Activated T-cell treated with anti-CD3 and anti-CD28 coated beads for 4 hours (primary cell): ENCODE measurements around the gene CNNM1.

Experiments used
- DNase-seq: peaks from one replicate; pipeline ENCODE4 v3.0.0-alpha.2; 2020

Gene CNNM1

DNA sequence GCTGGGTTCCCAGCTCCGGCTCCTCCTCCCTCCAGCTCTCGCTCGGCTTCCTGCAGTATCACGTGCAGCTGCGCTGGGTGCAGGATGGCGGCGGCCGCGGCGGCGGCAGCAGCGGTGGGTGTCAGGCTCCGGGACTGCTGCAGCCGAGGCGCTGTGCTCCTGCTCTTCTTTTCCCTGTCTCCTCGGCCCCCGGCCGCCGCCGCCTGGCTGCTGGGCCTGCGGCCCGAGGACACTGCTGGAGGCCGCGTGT is at the start of gene CNNM1:
Gene CNNM1 (plus strand): TSS at position 53 of the 250 bp plus-strand sequence. CDS start 32 bp downstream, at position 85.
- peak; percentile 7 for DNase-seq

DNA sequence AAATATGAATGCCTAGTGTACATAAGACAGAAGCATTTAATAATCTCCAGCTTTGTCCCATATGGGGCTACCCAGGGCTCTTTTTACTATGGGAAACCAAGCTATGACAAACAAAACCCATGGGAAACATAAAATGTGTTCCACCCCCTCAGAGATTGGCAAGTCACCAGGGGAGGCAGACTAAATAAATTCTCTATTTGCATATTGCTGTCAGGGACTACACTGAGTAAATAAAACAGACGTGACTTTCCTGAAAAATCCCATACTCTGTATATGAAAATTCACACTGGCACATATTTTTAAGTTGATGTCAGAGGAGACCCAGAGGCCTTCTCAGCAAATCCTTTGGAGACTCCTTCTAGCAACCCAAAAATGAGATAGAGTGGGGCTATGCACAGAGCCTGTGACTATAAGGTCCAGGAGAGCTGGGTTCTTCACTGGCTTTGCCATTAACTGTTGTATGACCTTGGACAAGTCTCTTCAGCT is 49.5 kb upstream of the CNNM1 start:
- no peak for DNase-seq

DNA sequence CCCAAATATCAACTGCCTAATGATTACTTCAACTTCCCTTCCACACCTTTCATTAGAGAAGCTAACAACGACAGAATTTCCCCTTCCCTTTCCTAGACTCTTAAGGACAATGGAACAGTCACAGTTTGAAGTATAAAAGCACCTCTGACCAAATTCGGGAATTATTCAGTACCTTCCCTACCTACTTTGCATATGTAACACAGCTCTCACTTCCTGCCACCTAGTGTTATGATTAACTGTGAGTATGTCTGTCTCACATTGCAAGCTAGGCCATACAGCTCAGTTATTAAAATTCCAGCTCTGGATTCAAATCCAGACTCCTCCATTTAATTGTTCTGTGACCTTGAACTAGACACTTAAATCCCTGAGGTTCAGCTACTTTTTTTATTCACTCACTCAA is 48.7 kb upstream of the CNNM1 start:
- no peak for DNase-seq

DNA sequence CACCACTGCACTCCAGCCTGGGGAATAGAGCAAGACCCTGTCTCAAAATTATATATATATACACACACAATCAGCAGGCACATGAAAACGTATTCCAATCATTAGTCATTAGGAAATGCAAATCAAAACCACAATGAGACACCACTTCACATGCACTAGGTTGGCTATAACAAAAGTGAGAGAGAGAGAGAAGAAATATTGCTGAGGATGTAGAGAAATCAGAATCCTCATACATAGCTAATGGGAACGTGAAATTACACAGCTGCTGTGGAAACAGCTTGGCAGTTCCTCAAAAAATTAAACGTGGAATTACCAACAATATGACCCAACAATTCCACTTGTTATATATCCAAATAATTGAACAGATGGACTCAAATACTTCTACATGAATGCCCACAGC is 43.3 kb upstream of the CNNM1 start:
- no peak for DNase-seq

DNA sequence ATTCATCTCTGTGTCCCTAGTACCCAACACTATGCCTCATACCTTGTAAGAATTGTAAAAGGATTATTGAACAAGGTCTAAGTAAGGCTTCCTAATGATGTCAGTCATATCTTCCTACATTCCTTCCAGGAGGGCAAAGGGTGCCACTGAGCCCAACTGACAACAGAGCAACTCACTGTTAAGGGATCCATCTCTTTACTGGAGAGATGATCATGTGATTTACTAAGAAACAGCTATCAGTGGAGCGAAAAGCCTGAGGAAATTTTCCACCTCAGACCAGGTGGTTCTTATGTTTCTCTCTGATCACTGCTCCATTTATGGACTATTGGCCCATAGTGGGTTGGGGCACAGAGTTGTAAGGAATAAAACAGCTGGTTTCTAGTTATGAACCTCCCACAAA is 38.9 kb upstream of the CNNM1 start:
- DNase-seq, result no peak

DNA sequence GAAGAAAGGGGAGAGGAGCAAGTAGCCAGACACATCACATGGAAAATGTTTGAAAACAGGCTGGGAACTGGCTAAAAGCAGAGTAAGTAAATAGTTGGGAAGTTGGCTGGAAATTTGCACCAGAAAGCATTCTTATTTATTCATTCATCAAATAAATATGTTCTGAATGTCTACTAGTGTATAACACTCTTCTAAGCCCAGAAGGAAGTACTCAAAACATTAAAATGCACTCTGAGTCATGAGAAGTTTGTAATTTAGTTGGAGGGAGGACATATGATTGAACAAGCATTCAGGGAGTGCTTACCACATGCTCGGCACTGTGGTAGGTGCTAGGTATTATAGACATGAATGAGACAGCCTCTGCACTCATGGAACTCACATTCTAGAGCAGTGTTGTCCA is 37.0 kb upstream of the CNNM1 start:
- DNase-seq, result no peak

DNA sequence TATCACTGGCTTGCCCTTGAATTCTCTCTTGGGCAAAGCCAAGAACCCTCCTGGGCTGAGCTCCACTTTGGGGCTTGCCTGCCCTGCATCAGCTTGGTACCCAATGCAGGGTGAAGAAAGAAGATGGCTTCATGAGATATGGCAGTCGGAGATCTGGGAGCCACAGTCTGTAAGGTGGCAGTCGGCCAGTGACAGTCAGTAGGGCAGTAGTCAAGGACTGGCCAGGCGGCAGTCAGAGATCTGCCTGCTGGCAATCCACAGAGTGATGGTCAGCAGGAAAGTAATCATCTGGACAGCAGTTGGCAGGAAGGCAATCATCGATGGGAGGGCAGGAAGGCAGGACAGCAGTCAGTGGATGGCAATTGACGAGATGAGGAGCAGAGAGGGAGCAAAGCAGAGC is 32.6 kb upstream of the CNNM1 start:
- DNase-seq, result no peak

DNA sequence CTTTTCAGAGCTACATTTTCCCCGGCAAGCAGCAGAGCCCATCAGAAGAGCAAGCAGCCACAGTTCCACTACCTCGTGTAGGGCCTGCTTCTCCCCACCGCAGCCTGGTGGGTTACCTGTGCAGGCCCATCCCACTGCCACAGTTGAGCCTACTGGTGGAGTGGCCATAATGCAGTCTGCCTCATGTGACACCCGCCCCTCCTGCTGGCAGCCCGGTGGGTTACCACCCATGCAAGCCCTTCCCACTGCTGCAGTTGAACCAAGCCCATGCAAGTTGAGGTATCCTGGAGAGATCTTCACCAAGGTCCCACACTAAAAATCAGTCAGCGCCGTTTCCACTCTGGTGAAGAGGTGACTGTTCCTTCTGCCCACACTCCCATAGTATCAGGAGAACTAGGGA is 32.1 kb upstream of the CNNM1 start:
- DNase-seq, result no peak

DNA sequence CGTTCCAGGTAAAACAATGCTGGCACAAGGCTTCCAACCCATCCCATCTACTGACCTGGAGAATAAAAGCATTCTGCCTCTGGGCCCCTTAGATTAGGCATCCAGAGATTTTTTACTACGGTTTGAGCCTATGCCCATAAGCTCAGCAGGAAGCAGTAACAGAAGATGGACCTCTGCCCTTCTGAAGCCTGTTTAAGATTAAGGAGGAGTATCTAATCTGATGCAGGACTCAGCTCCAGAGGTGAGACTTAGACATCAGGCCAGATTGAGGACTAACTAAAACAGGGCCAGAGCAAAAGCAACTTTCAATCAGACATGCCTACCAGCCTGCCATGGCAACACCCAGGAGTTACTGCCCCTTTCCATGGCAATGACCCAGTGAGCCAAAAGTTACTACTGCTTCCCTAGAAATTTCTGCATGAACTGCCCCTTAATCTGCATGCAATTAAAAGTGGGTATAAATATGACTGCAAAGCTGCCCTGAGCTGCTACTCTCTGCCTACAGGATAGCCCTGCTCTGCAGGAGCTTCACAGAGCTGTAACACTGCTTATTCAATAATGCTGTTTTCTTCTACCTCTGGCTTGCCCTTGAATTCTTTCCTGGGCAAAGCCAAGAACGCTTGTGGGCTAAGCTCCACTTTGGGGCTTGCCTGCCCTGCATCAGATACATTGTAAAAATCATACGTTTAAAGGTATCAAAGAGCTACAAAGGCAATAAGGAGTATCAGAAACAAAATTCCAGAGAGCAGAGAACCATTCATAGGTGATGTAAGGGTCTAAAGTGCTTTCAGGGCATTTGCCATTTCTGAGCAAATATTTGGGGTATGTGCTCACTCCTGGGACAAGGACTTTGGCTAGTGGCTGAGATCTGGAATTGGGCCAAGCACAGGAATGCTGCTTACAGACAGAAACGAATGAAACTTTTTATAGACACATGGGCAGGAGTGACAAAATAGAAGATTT is 25.0 kb upstream of the CNNM1 start:
- no peak for DNase-seq

DNA sequence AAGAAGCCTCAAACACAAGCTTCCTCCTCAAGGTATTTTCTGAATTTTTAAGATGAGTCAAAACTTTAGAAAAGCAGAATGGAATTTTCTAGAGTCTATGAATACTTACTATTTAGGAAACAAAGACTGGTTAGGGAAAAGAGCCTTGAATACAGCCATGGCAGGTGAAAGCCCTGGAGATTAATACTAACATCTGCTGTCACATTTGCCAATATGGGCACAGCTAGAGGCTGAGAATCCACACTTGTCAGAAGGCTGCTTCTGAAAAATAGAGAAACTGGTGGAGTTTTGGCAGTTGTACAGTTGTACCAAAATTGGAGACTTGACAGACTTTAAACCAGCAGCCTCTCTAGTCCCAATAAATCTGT is 24.3 kb upstream of the CNNM1 start:
- no peak for DNase-seq

DNA sequence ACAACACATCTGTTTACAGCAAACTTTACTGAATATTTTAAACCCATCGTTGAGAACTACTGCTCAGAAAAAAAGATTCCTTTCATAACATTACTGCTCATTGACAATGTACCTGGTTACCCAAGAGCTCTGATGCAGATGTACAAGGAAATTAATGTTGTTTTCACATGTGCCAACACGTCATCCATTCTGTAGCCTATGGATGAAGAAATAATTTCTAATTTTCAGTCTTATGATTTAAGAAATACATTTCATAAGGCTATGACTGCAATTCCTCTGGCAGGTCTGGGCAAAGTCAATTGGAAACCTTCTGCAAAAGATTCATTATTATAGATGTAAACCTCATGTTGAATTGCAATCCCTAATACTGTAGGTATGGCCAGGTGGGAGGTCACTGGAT is 16.7 kb upstream of the CNNM1 start:
- no peak for DNase-seq

DNA sequence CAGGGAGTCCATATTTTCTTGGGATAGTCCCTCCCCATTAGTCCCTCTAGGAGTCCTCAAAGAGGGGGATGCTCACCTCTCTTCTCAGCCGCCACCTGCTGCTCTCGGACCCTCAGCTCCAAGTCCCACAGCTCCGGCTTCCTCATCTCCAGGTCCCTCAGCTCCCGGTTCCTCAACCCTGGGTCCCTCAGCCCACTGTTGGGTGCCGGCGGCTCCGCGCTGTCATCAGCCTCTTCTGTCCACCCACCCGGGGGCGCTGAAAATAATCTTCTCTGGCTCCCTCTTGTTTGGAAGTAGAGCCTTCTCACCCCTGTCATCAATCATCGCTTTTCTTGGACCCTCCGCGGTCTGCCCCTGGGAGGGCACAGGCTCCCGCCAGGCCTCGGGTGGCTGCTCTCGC is 13.3 kb upstream of the CNNM1 start:
- no peak for DNase-seq

DNA sequence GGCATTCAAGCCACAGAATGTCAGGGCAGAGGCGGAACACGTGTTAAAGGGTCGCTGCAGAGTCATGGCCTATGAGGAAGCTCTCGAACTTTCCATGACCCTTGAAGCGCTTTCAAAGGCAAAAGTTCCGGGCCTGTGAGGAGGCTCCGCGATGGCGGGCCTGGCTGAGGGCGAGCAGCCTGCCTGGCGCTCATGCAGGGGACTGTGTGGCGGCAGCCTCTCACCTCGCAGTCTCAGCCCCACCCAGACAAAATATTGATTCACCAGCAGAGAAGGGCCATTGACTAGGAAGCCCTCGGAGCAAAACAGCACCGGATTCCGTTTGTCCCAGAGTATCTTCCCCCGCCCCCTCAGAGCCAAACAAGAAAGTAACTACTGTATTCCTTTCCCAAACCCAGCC is 12.8 kb upstream of the CNNM1 start:
- no peak for DNase-seq

DNA sequence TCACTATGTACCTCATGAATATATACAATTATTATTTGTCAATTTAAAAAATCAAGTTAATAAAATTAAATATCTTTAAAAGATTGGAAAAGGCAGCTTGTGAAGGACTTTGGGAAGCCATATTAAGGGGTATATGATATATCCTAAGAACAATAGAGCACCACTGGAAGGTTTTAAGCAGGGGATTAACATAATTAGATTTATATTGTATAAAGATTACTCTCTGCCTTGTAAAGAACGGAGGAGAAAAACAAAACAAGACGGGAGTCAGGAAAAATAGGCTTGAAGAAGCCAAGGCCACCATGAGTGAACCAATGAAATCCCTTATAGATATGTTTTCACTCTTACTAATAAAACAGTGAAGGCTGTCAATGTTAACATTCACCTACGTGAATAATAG is 11.1 kb upstream of the CNNM1 start:
- DNase-seq, result no peak

DNA sequence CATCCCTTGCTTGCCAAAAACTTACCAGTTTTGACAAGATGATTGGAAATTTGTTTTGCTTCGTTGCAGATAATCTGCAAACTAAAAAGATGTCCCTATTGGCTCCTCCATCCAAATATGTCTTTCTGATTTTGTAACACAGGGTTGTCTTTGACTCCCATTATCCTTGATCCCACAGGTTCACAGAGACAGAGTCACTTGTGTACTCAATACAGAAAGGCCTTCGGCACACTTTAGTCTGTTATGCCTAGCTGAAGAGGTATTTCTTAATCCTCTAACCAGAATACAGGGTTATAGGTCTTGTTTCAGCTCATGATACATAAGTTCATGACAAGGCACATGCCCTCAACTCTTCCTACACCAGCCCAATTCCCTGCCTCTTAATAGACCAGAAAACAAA is 10.7 kb upstream of the CNNM1 start:
- DNase-seq, result no peak

DNA sequence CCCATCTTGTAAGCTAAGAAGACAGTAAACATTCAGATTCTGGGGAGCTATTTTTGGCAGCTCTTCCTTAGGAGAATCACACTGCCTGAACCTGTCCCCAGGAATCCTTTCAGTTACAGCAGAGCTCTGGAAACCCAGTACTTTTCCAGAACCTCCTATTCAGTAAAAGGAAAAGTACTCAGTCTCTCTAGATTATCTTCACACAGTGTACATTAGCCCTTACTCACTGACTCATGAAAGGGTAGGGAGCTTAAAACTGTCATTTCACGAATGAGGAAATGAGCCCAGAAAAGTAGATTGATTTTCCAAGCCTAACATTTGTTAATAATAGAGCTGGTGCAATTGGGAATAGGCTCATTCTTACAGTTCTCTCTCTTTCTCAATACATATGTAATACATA is 3.9 kb upstream of the CNNM1 start:
- DNase-seq, result no peak

DNA sequence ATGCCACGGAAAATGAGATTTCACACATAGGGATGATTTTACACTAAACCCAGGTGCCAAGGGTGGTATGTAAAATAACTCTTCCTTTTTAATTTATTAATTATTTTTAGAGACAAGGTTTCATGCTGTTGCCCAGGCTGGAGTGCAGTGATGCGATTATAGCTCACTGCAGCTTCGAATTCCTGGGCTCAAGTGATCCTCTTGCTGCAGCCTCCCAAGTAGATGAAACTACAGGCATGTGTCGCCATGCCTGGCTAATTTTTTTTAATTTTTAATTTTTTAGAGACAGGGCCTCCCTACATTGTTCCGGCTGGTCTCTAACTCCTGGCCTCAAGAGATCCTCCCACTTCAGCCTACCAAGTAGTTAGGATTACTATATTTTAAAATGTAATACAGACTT is 2.3 kb upstream of the CNNM1 start:
- no peak for DNase-seq

DNA sequence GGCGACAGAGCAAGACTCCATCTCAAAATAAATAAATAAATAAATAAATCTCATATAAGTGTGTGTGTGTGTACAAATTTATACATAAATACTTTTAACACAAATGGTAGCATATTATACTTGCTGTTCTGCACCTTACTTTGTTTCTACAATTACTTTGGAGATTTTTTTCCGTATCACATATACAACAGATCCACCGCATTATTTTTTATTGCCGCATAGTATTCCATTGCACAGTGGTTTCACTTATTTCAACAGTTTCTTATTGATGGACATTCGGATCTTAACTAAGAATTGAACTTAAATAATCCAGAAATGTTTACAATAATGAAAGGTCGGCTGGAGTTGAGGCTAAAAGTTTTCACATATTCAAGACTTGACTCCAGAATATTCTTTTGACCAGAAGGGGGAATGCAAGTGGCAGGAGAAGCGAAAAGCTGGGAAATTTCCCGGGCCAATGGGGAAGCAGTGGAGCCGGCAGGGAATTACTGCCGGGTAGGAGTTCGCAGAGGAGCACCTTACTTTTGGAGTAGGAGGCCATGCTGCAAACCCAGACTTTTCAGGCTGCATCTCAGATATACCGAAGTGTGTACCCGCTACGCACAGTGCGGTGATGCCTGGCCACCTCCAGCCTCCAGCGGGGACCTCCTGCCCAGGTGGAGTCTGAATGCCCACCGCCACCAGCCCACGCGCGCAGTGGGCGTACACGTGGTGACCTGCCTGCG is 415 bp upstream of the CNNM1 start:
- DNase-seq, result no peak

DNA sequence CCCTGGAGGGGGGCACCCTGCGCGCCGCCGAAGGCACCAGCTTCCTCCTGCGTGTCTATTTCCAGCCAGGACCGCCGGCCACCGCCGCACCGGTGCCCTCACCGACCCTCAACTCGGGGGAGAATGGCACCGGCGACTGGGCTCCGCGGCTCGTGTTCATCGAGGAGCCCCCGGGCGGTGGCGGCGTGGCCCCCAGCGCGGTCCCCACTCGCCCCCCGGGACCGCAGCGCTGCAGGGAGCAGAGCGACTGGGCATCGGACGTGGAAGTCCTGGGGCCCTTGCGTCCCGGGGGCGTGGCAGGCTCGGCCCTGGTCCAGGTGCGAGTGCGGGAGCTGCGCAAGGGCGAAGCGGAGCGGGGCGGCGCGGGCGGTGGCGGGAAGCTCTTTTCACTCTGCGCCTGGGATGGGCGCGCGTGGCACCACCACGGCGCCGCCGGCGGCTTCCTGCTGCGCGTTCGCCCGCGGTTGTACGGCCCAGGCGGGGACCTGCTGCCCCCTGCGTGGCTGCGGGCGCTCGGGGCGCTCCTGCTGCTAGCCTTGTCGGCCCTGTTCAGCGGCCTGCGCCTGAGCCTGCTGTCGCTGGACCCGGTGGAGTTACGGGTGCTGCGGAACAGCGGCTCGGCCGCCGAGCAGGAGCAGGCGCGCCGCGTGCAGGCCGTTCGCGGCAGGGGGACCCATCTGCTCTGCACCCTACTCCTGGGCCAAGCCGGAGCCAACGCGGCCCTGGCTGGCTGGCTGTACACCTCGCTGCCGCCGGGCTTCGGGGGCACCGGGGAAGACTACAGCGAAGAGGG is 594 bp downstream of the CNNM1 start:
- no peak for DNase-seq

DNA sequence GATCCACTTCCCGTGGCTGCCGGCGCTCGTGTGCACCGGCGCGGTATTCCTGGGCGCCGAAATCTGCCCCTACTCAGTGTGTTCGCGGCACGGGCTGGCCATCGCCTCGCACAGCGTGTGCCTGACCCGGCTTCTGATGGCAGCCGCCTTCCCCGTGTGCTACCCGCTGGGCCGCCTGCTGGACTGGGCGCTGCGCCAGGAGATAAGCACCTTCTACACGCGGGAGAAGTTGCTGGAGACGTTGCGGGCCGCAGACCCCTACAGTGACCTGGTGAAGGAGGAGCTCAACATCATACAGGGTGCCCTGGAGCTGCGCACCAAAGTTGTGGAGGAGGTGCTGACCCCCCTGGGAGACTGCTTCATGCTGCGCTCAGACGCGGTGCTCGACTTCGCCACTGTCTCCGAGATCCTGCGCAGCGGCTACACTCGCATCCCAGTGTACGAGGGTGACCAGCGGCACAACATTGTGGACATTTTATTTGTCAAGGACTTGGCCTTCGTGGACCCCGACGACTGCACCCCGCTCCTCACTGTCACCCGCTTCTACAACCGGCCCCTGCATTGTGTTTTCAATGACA is 1.3 kb downstream of the CNNM1 start:
- DNase-seq, result no peak

DNA sequence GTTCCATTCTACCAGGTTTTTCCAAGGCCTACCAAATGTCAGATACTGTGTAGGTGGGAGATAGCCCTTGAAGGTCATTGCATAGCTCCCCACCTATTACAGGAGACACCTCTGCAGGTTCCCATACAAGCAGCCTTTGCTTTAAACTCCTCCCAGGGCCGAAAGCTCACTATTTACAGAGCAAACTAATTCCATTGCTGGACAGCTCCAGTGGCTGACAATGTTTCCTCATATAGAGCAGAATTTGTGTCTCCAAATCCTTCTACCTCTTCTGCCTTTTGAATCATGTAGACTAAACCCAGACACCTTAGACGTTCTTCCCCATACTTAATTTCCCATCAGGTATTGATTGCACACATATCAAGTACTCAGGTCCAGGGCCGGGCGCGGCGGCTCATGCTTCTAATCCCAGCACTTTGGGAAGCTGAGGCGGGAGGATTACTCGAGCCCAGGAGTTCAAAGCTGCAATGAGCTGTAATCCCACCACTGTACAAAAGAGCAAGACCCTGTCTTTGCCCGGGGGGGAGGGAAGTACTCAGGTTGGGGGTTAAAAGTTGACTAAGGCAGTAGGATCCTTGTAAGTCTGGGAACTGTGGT is 2.1 kb downstream of the CNNM1 start:
- no peak for DNase-seq

DNA sequence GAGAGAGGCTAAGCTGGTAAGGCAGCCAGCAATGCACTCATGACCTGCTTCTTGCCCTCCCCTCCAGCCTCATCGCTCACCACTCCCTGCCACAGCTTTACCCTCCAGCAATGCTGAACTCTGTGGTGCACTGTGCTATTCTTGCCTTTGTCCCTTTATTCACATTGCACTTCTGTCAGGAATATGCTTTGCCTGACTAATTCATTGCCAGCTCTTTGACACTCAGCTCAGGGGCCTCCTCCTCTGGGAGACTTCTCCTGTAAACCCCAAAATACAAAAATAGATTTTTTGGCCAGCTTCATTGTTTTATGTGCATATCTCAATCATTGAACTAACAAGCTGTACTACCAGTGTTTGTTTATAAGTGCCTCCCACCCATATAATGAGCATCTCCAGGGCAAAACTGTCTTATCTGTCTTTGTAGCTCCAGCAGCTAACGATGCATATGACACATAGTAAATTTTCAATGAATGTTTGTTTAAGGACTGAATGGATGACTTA is 8.2 kb downstream of the CNNM1 start:
- DNase-seq, result no peak

DNA sequence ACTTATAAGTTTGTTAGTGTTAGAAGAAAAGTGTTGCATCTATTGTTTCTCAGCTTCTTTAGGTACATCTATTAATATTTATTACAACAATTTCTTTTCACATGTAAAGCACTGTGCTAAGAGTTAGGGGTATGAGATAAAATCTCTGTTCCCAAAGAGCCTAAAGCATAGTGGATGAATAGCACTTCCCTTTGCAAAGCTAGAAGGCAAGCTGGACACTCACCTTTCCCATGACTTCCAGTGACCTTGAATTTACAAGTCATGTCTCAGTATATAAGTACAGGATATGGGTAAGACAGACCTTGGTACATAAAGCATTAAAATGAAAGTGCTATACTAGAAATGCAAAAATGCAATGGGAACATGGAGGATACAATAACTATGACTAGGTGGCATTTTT is 8.7 kb downstream of the CNNM1 start:
- no peak for DNase-seq
